ENCODE measurements around the gene AKAP6.

AKAP6 gene

DNA sequence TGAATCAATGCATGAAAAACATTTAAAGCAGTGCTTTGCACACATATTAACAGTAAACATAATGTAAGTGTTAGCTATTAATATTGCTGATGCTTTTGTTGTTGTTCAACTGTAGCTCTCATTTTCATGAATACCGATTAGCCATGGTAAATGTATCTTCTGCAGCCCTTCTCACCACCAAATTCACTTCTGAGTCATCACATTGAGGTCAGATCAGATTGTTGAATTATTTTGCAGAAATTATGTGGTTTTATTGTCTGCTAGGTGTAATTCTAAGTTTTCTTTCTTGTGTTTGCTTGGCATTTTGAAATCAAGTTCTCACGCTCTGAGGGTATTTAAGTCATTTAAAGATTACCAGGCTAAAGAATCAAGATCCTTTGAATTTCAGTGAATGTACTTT lies 74.6 kb downstream of the AKAP6 start:
- in situ Hi-C loops (cut with MboI; ENCODE audit: low sequenced_read_pairs): no loop called here

DNA sequence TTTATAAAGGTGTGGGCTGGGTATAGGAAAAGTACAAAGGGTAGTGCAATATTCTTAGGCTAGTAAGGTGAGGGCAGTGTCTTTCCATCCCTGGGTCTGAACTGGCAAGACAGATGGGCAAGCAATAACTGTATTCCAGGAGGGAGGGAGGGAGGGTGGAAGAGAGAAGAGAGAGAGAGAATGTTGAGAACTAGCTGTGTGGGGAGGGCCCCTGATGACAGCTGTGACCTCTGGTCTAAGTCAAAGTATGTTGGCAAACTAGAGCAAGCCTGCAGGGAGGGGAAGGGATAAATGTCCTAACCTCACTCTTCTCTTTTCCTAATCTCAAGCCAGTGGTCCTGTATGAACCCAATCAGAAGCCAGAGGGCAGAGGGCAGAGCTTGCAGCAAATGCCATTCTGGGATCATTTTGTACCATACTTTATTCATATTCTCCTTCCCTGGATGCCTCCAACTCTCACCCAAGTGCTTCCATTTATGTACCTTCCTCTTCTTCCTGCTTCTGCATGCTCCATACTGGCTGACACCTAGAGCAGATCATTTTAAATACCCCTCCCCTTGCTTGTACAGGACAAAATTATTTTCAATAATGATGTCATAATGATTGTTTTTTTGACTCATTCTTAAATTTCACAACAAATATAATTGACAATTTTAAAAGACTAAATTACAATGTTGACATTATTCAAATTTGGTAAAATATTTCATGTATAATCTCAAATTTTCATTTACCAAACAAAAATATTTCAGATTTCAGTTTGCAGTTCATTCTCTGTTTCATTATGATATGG lies 75.9 kb downstream of the AKAP6 start:
- in situ Hi-C loops (cut with MboI; ENCODE audit: low sequenced_read_pairs): no loop called here

DNA sequence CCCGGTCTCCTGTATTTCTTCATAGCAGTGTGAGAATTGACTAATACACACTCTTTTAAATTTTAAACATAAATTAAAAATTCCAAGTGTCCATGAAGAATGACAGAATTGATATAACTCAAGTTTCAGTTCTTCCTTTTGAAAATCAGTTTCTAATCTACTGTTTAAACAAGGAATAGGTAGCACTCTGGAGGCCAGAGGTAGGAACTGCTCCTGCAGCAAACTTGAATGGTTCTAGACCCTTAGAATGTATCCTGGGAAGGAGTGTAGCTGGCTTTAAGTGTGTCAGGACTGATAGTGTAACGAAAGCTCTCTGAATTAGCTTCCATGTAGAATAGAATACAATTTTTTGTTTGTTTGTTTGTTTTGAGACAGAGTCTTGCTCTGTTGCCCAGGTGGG lies 76.8 kb downstream of the AKAP6 start:
- in situ Hi-C loops (cut with MboI; ENCODE audit: low sequenced_read_pairs): no loop called here

DNA sequence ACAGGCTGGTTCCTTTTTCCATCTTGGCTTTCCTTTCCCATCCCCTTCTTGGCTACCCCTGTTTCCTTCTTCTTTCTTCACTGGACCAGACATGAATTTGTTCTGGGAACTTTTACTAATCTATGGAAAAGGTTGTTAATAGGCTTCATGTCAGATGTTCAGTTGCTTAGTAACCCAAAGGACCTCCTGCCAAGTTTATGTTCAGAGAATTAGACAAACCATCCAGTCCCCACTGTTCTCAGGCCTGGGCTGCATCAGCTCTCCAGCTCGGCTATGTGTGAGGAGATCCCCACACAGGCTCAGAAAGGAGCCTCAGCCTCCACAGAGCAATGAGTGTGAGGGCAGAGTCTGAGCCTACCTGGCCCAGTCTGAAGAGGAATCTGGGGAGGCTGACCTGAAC lies 78.0 kb downstream of the AKAP6 start:
- in situ Hi-C loops (cut with MboI; ENCODE audit: low sequenced_read_pairs): no loop called here

DNA sequence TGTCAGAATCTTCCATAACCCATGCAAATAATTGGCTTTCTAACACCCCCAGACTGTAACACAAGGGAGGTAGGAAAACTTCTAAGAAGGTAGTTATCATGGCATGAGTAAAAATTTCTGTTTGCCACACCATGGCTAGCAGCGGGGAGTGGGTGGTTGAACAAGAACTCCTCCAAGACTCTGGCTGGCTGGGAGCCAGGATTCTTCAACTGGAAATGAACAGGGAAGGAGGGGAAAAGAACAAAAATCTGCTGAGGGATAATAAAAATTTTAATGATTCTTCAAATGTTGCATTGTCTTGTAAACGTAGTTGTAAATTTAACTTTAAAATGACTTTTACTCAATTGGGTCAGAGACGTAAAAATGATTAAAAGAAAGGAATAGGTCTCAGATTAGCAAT lies 78.9 kb downstream of the AKAP6 start:
- in situ Hi-C loops (cut with MboI; ENCODE audit: low sequenced_read_pairs): no loop called here

DNA sequence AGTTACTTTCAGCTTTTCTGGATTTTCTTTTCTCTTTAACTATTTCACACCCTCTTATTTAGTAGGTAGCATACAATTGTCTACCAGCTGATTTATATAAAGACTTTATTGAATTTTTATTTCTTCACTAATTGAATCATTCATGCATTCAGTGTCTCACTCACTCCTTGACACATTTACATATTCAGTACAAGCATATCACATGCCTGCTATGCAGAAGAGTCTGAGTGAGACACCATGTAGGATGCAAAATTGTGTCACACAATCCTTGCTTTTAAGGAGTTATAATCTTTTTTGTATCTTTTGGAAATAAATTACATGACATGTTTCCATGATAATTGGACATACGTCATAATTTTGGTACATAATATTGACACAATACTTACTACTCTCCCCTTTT lies 83.0 kb downstream of the AKAP6 start:
- in situ Hi-C loops (cut with MboI; ENCODE audit: low sequenced_read_pairs): no loop called here

DNA sequence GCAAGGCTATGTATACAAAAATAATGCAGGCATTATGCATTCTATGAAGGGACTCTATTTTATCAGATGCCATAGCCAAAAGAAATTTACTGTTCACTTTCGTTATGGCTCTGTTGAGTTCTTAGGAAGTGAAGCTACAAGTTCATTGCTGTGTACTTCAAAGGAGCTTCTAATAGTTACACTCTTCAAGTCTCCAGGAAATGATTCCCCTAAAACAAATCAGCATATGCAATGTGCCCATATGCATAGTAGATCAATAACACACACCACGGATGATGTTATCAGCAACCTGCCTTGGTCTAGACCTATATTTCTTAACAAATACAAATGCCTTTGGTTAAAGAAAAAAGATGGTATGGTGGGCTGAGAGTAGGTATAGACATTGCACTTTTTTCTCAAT lies 83.4 kb downstream of the AKAP6 start:
- in situ Hi-C loops (cut with MboI; ENCODE audit: low sequenced_read_pairs): no loop called here

DNA sequence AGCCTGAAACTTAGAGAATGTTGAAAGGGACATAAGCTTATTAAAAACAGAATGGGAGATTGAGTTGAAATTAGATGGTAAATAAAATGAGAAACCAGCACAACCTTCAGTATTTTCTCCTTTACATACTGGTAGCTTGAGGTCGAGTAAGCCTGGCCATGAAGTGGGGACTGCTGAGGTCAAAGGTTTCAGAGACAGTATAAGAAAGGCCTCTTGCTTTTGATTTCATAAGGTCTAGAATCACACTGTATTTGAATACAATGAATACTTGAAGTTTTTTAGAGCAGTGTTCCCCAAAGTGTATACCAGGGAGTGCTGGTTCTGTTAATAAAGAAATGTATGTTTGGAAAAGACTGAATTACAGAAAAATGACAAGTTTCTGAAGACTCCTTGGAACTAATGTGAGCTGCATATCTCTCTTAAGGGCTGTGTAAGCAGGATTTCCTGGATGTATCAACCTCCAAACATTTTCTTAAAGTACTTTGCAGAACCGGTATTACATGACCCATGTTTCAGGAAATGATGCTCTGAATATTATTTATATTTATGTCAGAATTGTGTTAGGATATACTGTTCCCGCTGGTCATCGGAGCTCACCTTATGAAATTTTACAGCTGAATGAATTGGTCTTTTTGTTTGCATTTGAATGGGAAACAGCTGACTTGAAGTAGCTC lies 85.0 kb downstream of the AKAP6 start:
- in situ Hi-C loops (cut with MboI; ENCODE audit: low sequenced_read_pairs): no loop called here

DNA sequence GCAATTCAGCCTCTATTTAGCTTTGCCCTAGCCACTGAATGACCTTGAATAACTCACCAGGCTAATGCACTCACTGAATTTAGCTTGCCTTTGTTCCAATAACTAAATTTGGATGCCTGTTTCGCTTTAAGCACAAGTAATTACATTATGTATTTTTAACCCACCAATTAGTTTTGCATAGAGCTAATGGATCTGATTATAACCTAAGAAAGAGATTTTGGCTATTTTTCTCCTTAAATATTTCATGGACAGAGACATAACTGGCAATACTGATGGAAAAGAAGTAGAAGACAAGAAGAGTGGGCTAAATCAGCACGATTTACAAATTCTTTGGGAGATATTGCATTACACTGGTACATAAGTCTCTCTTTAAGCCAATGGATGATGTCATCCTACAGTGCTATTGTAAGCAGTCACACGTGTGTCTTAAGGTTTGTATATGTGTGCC lies 85.7 kb downstream of the AKAP6 start:
- in situ Hi-C loops (cut with MboI; ENCODE audit: low sequenced_read_pairs): no loop called here

DNA sequence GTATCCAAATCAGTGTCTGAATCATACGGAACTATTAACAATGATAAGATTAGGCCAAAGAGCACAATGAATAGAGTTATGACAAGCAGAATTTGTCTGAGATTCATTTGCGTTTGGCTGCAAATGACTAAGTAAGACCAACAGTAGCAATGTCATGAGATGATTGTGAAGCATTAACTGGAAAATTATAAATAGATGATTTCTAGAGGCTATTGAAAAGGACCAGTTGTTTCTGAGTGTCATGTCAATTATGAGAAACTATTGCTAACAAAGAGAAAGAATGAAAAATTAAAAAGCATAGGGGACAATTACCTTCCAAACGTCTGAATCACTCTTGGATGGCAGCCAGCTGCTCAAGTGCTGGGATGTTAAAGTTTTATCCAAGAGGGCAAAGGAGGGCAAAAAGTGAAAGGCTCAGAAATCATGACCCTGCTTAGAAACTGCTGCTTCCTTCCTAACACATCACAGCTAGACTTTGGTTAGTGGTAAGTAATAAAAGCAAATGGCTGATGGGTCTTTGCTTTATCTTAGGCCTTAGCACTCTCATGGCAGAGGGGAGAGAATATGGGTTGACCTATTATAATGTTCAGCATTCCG lies 89.0 kb downstream of the AKAP6 start:
- in situ Hi-C loops (cut with MboI; ENCODE audit: low sequenced_read_pairs): no loop called here

DNA sequence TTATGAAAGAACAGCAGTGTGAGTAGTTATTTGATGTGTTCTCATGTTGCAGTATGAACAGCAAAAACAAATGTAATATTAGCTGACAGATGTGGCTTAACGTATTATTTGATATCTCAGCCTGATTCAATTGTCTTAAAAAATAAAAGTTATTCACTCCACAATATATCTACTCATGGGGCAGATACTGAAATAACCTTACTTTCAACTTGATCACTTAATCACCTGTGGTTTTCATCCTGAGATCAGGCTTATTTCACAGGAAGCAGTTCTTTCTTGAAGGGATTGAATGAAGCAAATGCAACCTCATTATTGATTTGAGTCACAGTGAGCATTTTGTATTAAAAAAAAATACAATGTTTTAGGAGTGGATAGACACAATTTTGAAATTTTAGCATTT lies 90.3 kb downstream of the AKAP6 start:
- in situ Hi-C loops (cut with MboI; ENCODE audit: low sequenced_read_pairs): no loop called here

DNA sequence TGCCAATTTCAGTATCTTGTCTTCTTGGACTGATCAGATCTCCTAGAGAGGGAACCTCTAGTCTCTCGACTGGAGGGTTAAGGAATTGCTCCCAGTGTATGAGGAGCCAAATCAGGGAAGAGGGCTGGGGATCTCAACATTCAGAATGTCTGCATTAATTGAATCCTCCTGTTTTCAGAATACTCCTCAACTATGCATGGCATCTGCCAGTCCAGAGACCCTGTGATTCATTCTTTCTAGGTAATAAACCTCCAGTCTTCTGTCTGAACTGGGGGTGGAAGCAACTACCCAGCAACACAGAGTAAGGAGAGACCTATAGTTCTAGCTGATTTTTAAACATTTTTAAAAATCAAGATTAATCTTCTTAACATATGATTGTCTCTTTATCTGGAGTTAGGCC lies 92.7 kb downstream of the AKAP6 start:
- in situ Hi-C loops (cut with MboI; ENCODE audit: low sequenced_read_pairs): no loop called here

DNA sequence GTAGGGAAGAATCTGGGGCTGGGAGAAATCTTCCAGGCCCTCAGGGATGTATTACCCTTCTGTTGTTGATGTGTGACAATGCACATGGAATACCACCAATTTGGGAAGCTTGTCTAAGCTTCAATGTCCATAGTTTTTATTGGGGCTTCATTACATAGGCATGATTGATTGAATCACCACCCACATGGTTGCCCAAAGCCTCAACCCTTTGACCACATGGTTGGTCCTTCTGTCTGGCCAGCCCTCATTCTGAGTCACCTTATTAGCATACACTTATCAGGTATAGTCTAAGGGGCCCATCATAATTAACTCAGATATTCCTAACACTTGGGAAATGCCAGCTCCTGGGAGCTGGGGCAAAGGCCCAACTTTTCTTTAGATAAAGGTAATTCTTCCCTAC lies 93.3 kb downstream of the AKAP6 start:
- in situ Hi-C loops (cut with MboI; ENCODE audit: low sequenced_read_pairs): no loop called here

DNA sequence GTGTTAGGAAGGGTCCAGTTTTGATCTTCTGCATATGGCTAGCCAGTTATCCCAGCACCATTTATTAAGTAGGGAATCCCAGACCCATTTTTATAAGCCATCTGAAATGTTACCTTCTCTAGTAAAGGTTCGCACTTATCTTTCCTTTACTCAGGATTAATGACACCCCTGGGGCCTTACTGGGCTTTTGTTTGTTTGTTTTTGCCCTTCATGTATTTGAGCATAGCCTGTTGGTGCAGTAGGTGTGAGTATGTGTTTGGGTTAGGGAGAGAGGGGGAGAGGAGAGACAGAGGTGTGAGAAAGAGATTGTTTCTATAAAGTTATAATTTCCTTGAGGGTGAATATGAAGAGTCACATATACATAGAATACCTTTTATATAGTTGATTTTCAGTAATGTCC lies 96.9 kb downstream of the AKAP6 start:
- in situ Hi-C loops (cut with MboI; ENCODE audit: low sequenced_read_pairs): no loop called here

DNA sequence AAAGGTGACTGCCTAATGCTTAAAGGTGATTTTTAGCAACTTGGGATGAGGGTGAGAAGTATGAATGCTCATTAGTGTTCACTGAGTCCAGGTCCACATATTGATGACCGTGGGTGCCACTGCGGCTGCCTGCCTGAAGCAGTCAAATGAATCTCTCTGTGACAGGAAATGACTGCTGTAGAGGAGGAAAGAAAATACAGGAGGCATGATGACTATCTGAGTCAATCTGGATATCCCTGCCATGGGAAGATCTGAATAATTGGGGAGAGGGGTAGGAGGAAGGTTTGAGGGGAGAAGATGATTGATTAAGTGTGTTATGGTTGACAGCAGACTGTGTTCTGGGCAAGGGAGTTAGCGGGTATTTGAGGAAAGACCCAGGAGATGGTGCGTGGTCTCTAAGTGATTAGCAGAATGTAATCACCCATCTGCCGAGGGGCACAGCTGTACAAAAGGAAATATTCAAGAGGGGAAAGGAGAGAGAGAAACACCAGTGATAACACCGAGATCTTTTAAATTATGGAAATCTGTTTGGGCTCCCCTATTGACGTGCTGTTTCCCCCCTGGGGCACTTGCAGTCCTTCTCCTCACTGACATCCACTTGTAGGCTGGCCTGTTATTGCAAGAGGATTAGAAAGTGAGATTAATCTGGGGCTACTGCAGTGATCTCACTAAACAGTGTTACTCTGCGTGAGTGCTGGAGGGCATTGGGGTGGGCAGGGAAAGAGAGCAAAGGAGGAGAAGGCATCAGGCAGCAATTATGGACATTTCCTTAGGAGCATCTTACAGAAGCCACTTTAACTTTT lies 97.7 kb downstream of the AKAP6 start:
- in situ Hi-C loops (cut with MboI; ENCODE audit: low sequenced_read_pairs): no loop called here

DNA sequence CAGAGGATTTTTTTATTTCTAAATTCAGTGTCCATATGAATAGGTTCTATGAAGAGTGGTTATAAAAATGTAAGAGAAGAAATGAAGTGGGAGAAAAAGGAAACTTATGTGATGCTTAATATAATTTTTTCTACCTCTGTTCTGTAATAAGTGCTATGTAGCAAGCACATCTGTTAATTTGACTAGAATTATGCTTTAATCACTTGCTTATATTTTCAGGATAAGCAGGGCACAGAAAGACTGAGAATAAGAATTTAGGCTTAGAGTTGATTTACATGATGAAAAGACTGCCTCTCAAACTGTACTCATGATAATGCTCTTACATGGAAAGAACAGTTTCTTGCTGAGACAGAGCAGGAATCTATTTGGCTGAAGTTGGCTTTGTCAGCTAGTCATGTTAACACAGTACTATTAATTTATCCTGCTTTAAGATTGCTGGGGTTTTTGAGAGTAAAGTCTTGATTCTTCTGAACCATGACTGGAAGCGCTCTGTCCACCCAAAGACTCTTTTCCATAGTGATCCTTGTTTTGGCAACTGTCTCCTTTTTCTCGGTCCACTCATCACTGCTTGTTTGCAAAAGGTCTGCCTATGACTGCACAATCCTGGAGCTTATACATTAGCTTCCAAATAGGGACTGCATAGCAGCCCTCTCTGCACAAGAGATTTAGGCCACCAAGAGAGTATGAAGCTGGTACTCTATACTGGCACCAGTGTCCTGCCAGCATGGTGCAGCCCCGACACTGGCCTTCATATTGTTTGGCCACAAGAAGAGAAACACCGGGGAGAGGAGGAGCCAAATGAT lies 98.8 kb downstream of the AKAP6 start:
- in situ Hi-C loops (cut with MboI; ENCODE audit: low sequenced_read_pairs): no loop called here

DNA sequence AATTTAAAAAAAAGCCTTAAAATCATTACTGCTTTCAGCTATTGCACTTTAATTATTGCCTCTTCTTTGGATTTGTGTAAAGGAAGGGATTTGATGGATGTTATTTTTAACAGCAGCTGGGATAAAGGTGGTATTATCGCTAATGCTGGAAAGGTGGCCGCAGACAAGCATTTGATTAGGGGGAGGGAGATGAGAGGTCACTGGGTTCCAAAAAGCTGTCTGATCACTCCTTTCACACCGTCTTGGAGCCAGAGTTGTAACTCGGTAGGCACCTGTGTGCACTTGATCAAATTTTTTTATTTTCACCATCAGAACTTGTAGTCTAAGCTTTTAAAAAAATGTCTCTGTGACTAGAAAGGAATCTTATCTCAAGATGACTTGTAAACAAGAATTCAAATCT lies 99.8 kb downstream of the AKAP6 start:
- in situ Hi-C loops (cut with MboI; ENCODE audit: low sequenced_read_pairs): no loop called here

DNA sequence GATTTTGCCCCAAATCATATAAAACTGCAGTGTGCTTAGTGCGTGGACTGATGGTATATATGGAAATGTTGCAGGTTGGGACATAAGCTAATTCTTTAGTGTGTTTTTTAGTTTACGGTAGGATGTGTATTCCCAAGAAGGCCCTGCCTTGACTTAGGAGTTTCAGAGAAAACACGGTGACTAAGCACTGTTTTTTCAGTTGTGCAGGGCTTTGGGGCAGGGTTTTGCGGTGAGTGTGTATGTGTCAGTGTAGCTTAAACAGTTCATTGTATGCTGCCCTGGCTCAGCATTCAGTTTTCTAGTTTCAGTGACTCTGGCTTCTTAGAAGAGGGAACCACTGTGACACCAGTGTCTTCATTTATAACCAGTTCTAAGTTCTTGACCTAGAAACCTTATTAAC lies 101.2 kb downstream of the AKAP6 start:
- in situ Hi-C loops (cut with MboI; ENCODE audit: low sequenced_read_pairs): no loop called here

DNA sequence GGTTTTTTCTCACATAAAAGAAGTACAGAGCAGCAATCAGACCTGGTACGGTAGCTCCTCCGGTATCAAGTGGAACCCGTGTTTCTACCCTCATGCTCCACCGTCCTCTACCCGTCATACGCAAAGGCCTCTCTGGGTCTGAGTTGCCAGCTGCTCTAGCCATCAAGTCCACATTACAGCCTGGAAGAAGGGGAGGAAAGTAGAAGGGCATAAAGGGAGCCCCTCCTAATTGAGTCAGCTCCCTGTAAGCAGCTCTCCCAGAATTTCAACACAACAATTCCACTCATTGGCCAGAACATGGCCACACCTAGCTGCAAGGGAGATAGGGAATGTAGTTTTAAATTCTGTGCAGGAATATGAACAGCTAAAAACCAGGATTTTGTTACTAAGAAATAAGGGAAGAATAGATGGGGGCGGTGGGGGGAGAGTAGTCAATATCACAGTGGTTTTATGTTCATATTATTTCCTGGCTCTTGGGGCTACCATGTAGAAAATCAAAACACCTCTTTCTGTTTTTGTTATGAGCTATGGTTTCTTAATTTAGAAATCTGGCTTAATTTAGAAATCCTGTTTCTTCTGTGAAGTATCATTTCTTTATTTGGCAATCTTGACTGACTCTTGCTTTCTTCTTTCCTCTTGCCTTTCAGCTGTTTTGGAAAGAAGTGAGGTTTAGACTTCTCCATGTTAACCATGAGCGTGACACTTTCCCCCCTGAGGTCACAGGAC lies 103.9 kb downstream of the AKAP6 start:
- in situ Hi-C loops (cut with MboI; ENCODE audit: low sequenced_read_pairs): no loop called here

DNA sequence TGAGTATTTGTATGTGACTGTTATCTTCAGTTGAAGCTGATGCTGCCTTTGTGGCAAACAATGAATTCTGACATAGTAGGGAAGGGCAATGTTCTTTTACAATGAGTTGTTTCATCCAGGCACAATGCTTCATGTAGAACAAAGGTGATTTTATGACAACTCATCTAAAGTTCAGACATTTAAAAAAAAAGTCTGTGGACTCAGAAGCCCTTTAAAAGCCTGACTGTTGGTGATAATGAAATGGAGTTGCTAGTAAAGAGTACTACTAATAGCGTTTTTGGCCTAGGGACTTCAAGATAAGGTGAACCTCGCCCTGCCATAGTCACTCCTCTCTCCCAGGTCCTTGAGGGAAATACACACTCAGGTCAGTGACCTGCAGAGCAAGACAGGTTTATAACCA lies 105.1 kb downstream of the AKAP6 start:
- in situ Hi-C loops (cut with MboI; ENCODE audit: low sequenced_read_pairs): no loop called here
